ENCODE results near the gene DIS3L2. TPM values are rescaled to one million over a fixed set of nuclear protein-coding genes. Genes with fewer than 3 reads are reported as not detected.

The DIS3L2 gene
- total RNA-seq, 2 experiments from 2014 or later = 20.2 to 20.6 TPM

GRCh38 chr2:231919341-231920035 is 42.0 kb upstream of the DIS3L2 start:
- ChIA-PET POLR2A (no interaction called here), CTCF (ENCODE audit: unreplicated experiment) (no interaction called here)
- intact Hi-C loops (cut with micrococcal nuclease; ENCODE audit: unreplicated experiment) = no loop called here

GRCh38 chr2:231920366-231920765 is 41.1 kb upstream of the DIS3L2 start:
- Histone ChIP-seq H3K79me2 (ENCODE audit: insufficient read depth, low read depth, low read length) (no peaks in the 10 kb centered on the region), H3K4me2 (ENCODE audit: low read length) (no peak overlapping the region), H3K4me1 (ENCODE audit: insufficient read depth, low read length, poor library complexity, severe bottlenecking) (no peaks in the 10 kb centered on the region), H3K36me3 (ENCODE audit: insufficient read depth, low read length) (no peaks in the 10 kb centered on the region), H4K20me1 (ENCODE audit: insufficient read depth, low read length) (no peaks in the 10 kb centered on the region), H2AFZ (ENCODE audit: low read length) (no peak overlapping the region), H3K27ac (ENCODE audit: low read depth, low read length, poor library complexity, severe bottlenecking) (no peak overlapping the region), H3K9me3 (ENCODE audit: low read length) (no peaks in the 10 kb centered on the region), H3K4me3 (ENCODE audit: low read depth, low read length, poor library complexity, severe bottlenecking) (no peak overlapping the region), H3K9me2 (ENCODE audit: insufficient read depth, low read length) (no peaks in the 10 kb centered on the region)
- TF ChIP-seq CTCF (conservative IDR thresholded peaks at IDR 0.05; ENCODE audit: low read length) = no peak
- TF ChIP-seq EZH2phosphoT487 (IDR thresholded peaks at IDR 0.05; ENCODE audit: borderline replicate concordance, low read depth, low read length) = no peak
- no TSS peak for BruUV-seq (replicated peaks)
- CTCF ChIA-PET (ENCODE audit: unreplicated experiment) = no interaction called here
- no peak for DNase-seq (ENCODE audit: low spot score)
- intact Hi-C loops (cut with micrococcal nuclease; ENCODE audit: unreplicated experiment) = no loop called here
- POLR2A ChIA-PET = no interaction called here

More at GRCh38 chr2:231919341-231920035, 42.0 kb upstream of the DIS3L2 start:
- Histone ChIP-seq H3K4me2 (ENCODE audit: low read length) (no peak overlapping the region), H3K4me1 (ENCODE audit: insufficient read depth, low read length, poor library complexity, severe bottlenecking) (no peaks in the 10 kb centered on the region), H3K79me2 (ENCODE audit: insufficient read depth, low read depth, low read length) (no peaks in the 10 kb centered on the region), H3K9me3 (ENCODE audit: low read length) (no peaks in the 10 kb centered on the region), H2AFZ (ENCODE audit: low read length) (no peak overlapping the region), H3K4me3 (ENCODE audit: low read depth, low read length, poor library complexity, severe bottlenecking) (no peak overlapping the region), H4K20me1 (ENCODE audit: insufficient read depth, low read length) (no peaks in the 10 kb centered on the region), H3K27ac (ENCODE audit: low read depth, low read length, poor library complexity, severe bottlenecking) (no peak overlapping the region), H3K36me3 (ENCODE audit: insufficient read depth, low read length) (no peaks in the 10 kb centered on the region), H3K9me2 (ENCODE audit: insufficient read depth, low read length) (no peaks in the 10 kb centered on the region)
- TF ChIP-seq EZH2phosphoT487 (IDR thresholded peaks at IDR 0.05; ENCODE audit: borderline replicate concordance, low read depth, low read length) (no peak), CTCF (conservative IDR thresholded peaks at IDR 0.05; ENCODE audit: low read length) (no peak)
- no peak for DNase-seq (ENCODE audit: low spot score)
- BruUV-seq (replicated peaks) = no TSS peak

- CTCF ChIA-PET (ENCODE audit: unreplicated experiment) = no interaction called here
- no peaks in the 10 kb centered on the region for H3K9me3 ChIP-seq (ENCODE audit: low read length)
- no peaks in the 10 kb centered on the region for H3K4me1 ChIP-seq (ENCODE audit: insufficient read depth, low read length, poor library complexity, severe bottlenecking)
- no peak for DNase-seq (ENCODE audit: low spot score)
- no TSS peak for BruUV-seq (replicated peaks)
- TF ChIP-seq EZH2phosphoT487 (IDR thresholded peaks at IDR 0.05; ENCODE audit: borderline replicate concordance, low read depth, low read length) (no peak), CTCF (conservative IDR thresholded peaks at IDR 0.05; ENCODE audit: low read length) (no peak)
- no peak overlapping the region for H3K4me3 ChIP-seq (ENCODE audit: low read depth, low read length, poor library complexity, severe bottlenecking)
- H3K79me2 ChIP-seq (ENCODE audit: insufficient read depth, low read depth, low read length) = no peaks in the 10 kb centered on the region
- no peaks in the 10 kb centered on the region for H3K9me2 ChIP-seq (ENCODE audit: insufficient read depth, low read length)
- H3K4me2 ChIP-seq (ENCODE audit: low read length) = no peak overlapping the region
- H3K27ac ChIP-seq (ENCODE audit: low read depth, low read length, poor library complexity, severe bottlenecking) = no peak overlapping the region
- POLR2A ChIA-PET = interaction anchor here (0.5 kb wide), 1 partner anchor 470 kb away, joined by 3 read pairs; no protein-coding TSS in a partner anchor
- no peaks in the 10 kb centered on the region for H3K36me3 ChIP-seq (ENCODE audit: insufficient read depth, low read length)
- no peak overlapping the region for H2AFZ ChIP-seq (ENCODE audit: low read length)
- H4K20me1 ChIP-seq (ENCODE audit: insufficient read depth, low read length) = no peaks in the 10 kb centered on the region
- intact Hi-C loops (cut with micrococcal nuclease; ENCODE audit: unreplicated experiment) = no loop called here
Observed at GRCh38 chr2:231920795-231921194, 40.7 kb upstream of the DIS3L2 start.

Measured in OCI-LY7 (cell line).